Omental fat pad (tissue), 4 donors: ENCODE measurements around the gene PXMP4. TPM values are rescaled to one million over a fixed set of nuclear protein-coding genes. Genes with fewer than 3 reads are reported as not detected.

Experiments
- ATAC-seq: fragments of 150-250 bp; one replicate; pipeline ENCODE4 v1.9.1; 2016; ENCODE audit warnings: mild to moderate bottlenecking, moderate library complexity; ENCODE audit not compliant: low FRiP score
- DNase-seq: peaks from one replicate; pipeline ENCODE4 v3.0.0-alpha.2; 2019; ENCODE audit warnings: low spot score
- total RNA-seq, 4 donors: library from RNA; depleted of rRNA; stranded (reverse); fragments of >200 nt; gene quantifications; one replicate each; pipeline ENCODE4 v1.1.0, GENCODE V29; 2016
- TF ChIP-seq, protein P1 (sequence below), 3 donors: fragments of 450-650 bp; IDR thresholded peaks; one replicate each; pipeline ENCODE4 v1.5.1; 2016 to 2017; ENCODE audit warnings: antibody characterized with exemption in 3 of 3, mild to moderate bottlenecking in 3 of 3, moderate library complexity in 2 of 3

Gene PXMP4
- total RNA-seq, 4 donors from 2014 or later = 3.6 to 8.7 (median 4.8) TPM

DNA sequence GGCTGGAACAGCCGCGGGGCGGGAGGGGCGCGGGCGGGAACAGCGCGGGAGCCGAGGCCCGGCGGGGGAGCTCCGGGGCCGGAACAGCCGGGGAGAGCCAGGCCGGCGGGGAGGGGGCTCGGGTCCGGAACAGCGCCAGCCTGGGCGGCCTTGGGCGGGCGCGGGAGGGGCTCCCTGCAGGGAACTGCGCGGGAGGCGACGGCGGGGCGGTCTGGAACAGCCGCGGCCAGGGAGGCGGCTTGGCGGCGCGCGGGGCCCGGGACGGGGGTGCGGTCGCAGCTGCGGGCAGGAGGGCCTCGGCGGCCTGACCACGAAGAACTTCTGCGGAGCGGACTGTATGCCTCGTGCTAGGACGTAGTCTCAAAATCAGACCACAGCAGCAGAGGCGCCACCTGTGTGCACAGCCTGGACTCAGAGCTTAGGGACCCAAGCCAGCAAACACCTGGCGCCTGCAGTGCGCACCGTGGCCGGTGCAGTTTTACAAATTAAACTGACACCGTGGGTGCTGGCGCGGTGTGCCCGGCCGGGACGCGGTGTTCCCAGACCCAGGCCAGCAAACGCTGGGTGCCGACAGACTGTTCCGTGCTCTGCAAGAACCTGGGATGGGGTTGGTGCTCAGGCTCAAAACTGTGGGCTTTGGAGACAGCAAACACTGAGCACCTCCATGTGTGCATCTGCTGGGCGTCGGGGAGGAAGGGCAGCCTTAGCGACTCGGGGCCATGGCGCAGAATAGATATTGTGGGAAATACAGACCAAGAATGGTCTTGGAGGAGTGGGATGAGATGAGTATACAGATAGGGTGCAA, 12.3 kb upstream of the PXMP4 start:
- TF ChIP-seq, protein P1, sequence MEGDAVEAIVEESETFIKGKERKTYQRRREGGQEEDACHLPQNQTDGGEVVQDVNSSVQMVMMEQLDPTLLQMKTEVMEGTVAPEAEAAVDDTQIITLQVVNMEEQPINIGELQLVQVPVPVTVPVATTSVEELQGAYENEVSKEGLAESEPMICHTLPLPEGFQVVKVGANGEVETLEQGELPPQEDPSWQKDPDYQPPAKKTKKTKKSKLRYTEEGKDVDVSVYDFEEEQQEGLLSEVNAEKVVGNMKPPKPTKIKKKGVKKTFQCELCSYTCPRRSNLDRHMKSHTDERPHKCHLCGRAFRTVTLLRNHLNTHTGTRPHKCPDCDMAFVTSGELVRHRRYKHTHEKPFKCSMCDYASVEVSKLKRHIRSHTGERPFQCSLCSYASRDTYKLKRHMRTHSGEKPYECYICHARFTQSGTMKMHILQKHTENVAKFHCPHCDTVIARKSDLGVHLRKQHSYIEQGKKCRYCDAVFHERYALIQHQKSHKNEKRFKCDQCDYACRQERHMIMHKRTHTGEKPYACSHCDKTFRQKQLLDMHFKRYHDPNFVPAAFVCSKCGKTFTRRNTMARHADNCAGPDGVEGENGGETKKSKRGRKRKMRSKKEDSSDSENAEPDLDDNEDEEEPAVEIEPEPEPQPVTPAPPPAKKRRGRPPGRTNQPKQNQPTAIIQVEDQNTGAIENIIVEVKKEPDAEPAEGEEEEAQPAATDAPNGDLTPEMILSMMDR (IDR thresholded peaks at IDR 0.05) = no peak
- DNase-seq (peak; percentile 46), ATAC-seq (peak; percentile 49)

DNA sequence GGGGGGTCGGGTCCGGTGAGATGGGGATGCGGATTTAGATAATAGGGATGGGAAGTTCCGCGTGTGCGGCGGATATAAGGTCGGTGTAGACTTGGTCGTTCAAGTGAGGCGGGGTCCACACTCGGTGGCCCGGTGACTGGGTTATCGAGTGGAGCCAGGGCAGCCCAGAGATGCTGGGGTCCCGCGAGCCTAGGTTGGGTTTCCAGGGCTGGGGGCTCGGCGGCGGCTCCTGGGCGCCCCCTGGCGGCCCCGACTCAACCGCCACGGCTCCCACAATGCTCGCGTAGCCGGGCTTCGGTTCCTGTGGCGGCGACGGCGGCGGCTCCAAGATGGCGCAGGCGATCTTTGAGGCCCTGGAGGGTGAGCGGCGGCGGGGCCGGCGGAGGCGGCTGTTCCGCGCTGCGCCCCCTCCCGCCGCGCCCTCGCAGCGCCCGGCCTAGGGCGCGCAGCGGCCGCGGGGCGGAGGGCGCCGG, 11.6 kb upstream of the PXMP4 start, which contains the start of gene ZNF341:
Gene ZNF341, plus strand, starts transcription at position 304 of the 473 bp plus-strand sequence. Its CDS starts 26 bp downstream, at position 330.
- ATAC-seq = peak; percentile 90
- TF ChIP-seq, protein P1 (IDR thresholded peaks at IDR 0.05) = peak in 2 of 3 donors; percentile 61 to 92
- peak; percentile 65 for DNase-seq

DNA sequence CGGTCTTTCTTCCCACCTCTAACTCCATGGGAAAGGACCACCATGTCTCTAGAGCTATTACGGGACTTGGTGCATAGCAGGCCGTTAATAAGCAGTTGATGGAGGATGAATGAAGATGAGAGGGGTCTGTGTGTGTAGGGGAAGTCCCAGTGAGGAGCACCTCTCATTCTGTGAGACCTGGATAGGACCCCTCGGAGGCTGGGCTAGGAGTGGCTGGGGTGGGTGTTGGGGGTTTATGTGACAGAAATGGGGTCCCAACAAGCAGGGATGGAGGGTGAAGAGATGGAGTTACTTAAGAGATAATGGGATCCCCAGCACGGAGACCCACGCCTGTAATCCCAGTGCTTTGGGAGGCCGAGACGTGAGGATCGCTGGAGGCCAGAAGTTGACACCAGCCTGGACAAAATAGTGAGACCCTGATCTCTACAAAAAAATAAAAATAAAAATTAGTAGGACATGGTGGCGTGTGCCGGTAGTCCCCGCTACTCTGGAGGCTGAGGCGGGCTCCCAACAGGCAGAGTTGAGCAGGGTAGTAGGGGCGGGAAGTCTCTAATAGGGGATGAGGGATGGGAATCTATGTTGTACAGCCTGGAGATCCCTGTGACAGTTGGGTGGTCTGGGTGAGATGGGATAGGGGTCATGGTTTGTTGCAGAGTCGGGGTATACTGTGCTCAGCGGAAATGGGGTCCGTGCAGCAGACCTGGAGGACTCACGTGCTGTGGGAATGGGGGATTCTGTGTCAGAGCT, 11.0 kb upstream of the PXMP4 start:
- DNase-seq (no peak), ATAC-seq (no peak)
- TF ChIP-seq, protein P1 (IDR thresholded peaks at IDR 0.05) = no peak

DNA sequence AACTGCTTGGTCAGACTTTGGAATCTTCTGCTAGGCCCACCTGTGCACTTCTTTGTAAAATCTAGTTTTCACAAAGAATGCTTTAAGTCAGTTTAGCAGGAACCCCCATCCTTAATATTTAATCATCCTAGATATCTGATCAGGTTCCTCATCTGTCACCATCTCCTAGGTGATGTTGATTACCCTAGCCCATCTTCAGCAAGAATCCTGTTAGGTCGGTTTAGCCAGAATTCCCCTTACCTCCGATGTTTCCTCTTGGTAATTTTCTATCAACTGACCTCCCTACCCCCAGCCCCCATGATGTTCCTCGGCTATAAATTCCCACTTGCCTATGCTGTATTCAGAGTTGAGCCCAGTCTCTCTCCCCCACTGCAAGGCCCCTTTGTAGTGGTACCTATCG, 9.0 kb upstream of the PXMP4 start:
- TF ChIP-seq, protein P1 (IDR thresholded peaks at IDR 0.05) = no peak
- ATAC-seq = no peak
- no peak for DNase-seq

DNA sequence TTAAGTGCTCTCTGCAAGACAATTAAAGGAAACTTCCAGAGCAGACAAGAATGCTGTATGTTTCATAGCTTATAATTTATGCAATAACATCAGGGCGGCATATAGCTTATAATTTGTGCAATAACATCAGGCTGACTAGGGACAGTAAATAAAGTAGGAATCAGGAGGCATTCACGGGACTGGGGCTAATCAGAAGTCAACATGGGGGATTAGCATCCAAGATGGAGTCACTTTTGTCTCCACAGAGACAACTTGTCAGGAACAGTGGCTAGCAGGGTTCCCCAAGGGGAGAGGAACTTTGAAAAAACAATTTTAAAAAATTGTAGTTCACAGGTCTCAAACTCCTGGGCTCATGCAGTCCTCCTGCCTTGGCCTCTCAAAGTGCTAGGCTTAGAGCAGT, 8.4 kb upstream of the PXMP4 start:
- DNase-seq (no peak), ATAC-seq (no peak)
- TF ChIP-seq, protein P1 (IDR thresholded peaks at IDR 0.05) = no peak

DNA sequence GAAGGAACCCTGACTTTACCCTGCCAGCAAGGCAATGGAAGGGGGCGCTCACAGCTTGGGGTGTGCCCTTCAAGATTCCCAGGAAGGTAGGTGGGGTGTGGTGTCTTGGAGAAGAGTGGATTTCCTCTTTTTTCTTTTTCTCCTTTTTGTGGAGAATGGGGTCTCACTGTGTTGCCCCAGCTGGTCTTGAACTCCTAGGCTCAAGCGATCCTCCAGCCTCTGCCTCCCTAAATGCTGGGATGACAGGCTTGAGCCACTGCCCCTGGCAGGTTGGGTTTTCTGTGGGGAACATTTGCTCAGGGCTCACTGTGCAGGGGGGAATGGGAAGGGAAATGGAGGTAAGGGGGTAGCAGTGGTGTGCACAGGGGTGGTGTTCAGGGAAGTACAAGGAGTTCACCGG, 7.7 kb upstream of the PXMP4 start:
- DNase-seq (no peak), ATAC-seq (no peak)
- TF ChIP-seq, protein P1 (IDR thresholded peaks at IDR 0.05) = no peak
